HepG2 (cell line): Measurements from ENCODE around the gene STK39. TPM values are rescaled to one million over a fixed set of nuclear protein-coding genes. Genes with fewer than 3 reads are reported as not detected.

Experiments
- CBX5 ChIP-seq: sonication (generic); formaldehyde crosslinking; IDR thresholded peaks from 2 replicates; pipeline ENCODE4 v1.4.0; 2020; ENCODE audit warnings: missing genetic modification reagents, borderline replicate concordance
- CENPT ChIP-seq: sonication (generic); formaldehyde crosslinking; IDR thresholded peaks from 2 replicates; pipeline ENCODE4 v1.8.0; 2022; ENCODE audit warnings: low read depth, mild to moderate bottlenecking, moderate library complexity, missing genetic modification reagents
- GATAD2A ChIP-seq: IDR thresholded peaks from 2 replicates; pipeline ENCODE4 v1.6.1; 2016
- KAT7 ChIP-seq: IDR thresholded peaks from 2 replicates; pipeline ENCODE4 v1.6.1; 2018; ENCODE audit warnings: borderline replicate concordance, missing compliant biosample characterization
- KDM4B ChIP-seq: sonication (generic); formaldehyde crosslinking; IDR thresholded peaks from 2 replicates; pipeline ENCODE4 v1.4.0; 2020; ENCODE audit warnings: missing genetic modification reagents
- KDM6A ChIP-seq: IDR thresholded peaks from 2 replicates; pipeline ENCODE4 v1.6.1; 2016; ENCODE audit warnings: low read depth
- RCOR2 ChIP-seq: IDR thresholded peaks from 2 replicates; pipeline ENCODE4 v1.6.1; 2016; ENCODE audit warnings: missing biosample characterization, missing genetic modification reagents
- REST ChIP-seq, 2 experiments: IDR thresholded peaks; 2 replicates each; pipeline ENCODE4 v1.6.1; 2011 to 2012; ENCODE audit warnings: low read length in 2 of 2, borderline replicate concordance in 1 of 2, low read depth in 1 of 2, mild to moderate bottlenecking in 1 of 2, moderate library complexity in 1 of 2
- STAT5B ChIP-seq: sonication (generic); formaldehyde crosslinking; IDR thresholded peaks from 2 replicates; pipeline ENCODE4 v1.4.0; 2020; ENCODE audit warnings: missing genetic modification reagents
- TFE3 ChIP-seq: IDR thresholded peaks from 2 replicates; pipeline ENCODE4 v1.6.1; 2016
- TGIF2 ChIP-seq: IDR thresholded peaks from 2 replicates; pipeline ENCODE4 v1.6.1; 2016; ENCODE audit warnings: control low read depth, missing compliant biosample characterization
- ZNF407 ChIP-seq: sonication (generic); formaldehyde crosslinking; IDR thresholded peaks from one replicate; pipeline ENCODE4 v1.5.1; 2020; ENCODE audit warnings: mild to moderate bottlenecking, missing genetic modification reagents; ENCODE audit errors: not compliant biosample characterization
- polyA plus RNA-seq, 8 experiments: library from polyadenylated mRNA; depleted of rRNA in 3 of 8; stranded (reverse) in 7 of 8; unstranded in 1 of 8; fragments of >200 nt; fragmentation: Illumina TruSeq in 4 of 8; extraction: Trizol in 4 of 8; gene quantifications; 2 replicates each; pipeline versions ENCODE4 v1.2.1 to v1.2.3, GENCODE V29; 2011 to 2016; ENCODE audit warnings: low read depth in 4 of 8, missing spikeins in 1 of 8, mixed read lengths in 1 of 8; ENCODE audit not compliant: insufficient read depth in 1 of 8
- total RNA-seq, 5 experiments: library from RNA; depleted of rRNA; stranded (reverse); fragments of >200 nt; fragmentation: Illumina TruSeq; extraction: Trizol; gene quantifications; 2 replicates each; pipeline ENCODE4 v1.2.3, GENCODE V29; 2016; ENCODE audit warnings: low read depth in 1 of 5

The STK39 gene
- total and polyA plus RNA-seq, 2 of the 13 experiments (the other 11 are each of a cell fraction or from before 2014, with no cell fraction given), result 27.3 to 38.4 TPM

- TF ChIP-seq REST (IDR thresholded peaks at IDR 0.05; ENCODE audit: borderline replicate concordance in 1 of 2, low read depth in 1 of 2, low read length in 2 of 2), result no peak
- TF ChIP-seq ZNF407 (CRISPR knock-in tag), result peak; percentile 74
- TF ChIP-seq TFE3 (CRISPR knock-in tag), result 0 out of 2 replicates have a peak, but pooled peaks have one; percentile 16
- 0 out of 2 replicates have a peak, but pooled peaks have one; percentile 66 for TF ChIP-seq KDM4B
- TF ChIP-seq KAT7, result peak; percentile 92; the same call in 1 of the 2 replicates
- TF ChIP-seq GATAD2A (CRISPR knock-in tag), result peak; percentile 75; the same call in 1 of the 2 replicates
- peak; percentile 69; the same call in 1 of the 2 replicates for TF ChIP-seq TGIF2 (CRISPR knock-in tag)
- peak; percentile 88; the same call in 1 of the 2 replicates for TF ChIP-seq CENPT
- TF ChIP-seq STAT5B (CRISPR knock-in tag), result no peak; the same call in 1 of the 2 replicates
- TF ChIP-seq KDM6A (CRISPR knock-in tag), result no peak
- TF ChIP-seq RCOR2 (CRISPR knock-in tag), result 0 out of 2 replicates have a peak, but pooled peaks have one; percentile 30
- TF ChIP-seq CBX5 (CRISPR knock-in tag), result peak; percentile 66
Observed at GRCh38 chr2:168247341-168248261, at the start of gene STK39 (continued).
